HEK293T (cell line): ENCODE results near the gene HDLBP.

Experiments
- CTCF ChIA-PET: fragments of 350-600 bp; formaldehyde crosslinking; extraction: SDS; loops from one replicate; lab custom pipeline; 2021; ENCODE audit warnings: antibody characterized with exemption, inconsistent platforms; lab: Yijun Ruan, JAX
- POLR2A ChIA-PET: fragments of 350-600 bp; formaldehyde crosslinking; extraction: SDS; loops from one replicate; lab custom pipeline; 2020; ENCODE audit warnings: antibody characterized with exemption, inconsistent platforms; lab: Yijun Ruan, JAX
- DNase-seq: peaks from one replicate; pipeline ENCODE4 v3.0.0; 2012; ENCODE audit warnings: mixed read lengths; ENCODE audit errors: extremely low spot score
- ARNT ChIP-seq: fragments of 450-650 bp; IDR thresholded peaks from 2 replicates; pipeline ENCODE4 v1.6.1; 2017; ENCODE audit warnings: mild to moderate bottlenecking
- BHLHE40 ChIP-seq: fragments of 450-650 bp; IDR thresholded peaks from 2 replicates; pipeline ENCODE4 v1.6.1; 2016; ENCODE audit warnings: mild to moderate bottlenecking, moderate library complexity, borderline replicate concordance
- CTBP1 ChIP-seq: fragments of 450-650 bp; IDR thresholded peaks from 2 replicates; pipeline ENCODE4 v1.6.1; 2016; ENCODE audit warnings: borderline replicate concordance
- ELF4 ChIP-seq: fragments of 450-650 bp; IDR thresholded peaks from 2 replicates; pipeline ENCODE4 v1.6.1; 2017; ENCODE audit warnings: antibody characterized with exemption
- FOXA1 ChIP-seq: fragments of 450-650 bp; IDR thresholded peaks from 2 replicates; pipeline ENCODE4 v1.6.1; 2016; ENCODE audit warnings: mild to moderate bottlenecking
- FOXK2 ChIP-seq: fragments of 450-650 bp; IDR thresholded peaks from 2 replicates; pipeline ENCODE4 v1.6.1; 2016; ENCODE audit warnings: mild to moderate bottlenecking
- FOXM1 ChIP-seq: fragments of 450-650 bp; IDR thresholded peaks from 2 replicates; pipeline ENCODE4 v1.6.1; 2017; ENCODE audit warnings: mild to moderate bottlenecking, borderline replicate concordance
- HDGF ChIP-seq: fragments of 450-650 bp; IDR thresholded peaks from 2 replicates; pipeline ENCODE4 v1.6.1; 2017; ENCODE audit warnings: antibody characterized with exemption, borderline replicate concordance
- L3MBTL2 ChIP-seq: fragments of 450-650 bp; conservative IDR thresholded peaks from 2 replicates; pipeline ENCODE4 v1.6.1; 2016; ENCODE audit warnings: mild to moderate bottlenecking
- LEF1 ChIP-seq: fragments of 450-650 bp; IDR thresholded peaks from 2 replicates; pipeline ENCODE4 v1.6.1; 2017; ENCODE audit warnings: mild to moderate bottlenecking, borderline replicate concordance
- NFRKB ChIP-seq: fragments of 450-650 bp; IDR thresholded peaks from 2 replicates; pipeline ENCODE4 v1.6.1; 2016; ENCODE audit warnings: mild to moderate bottlenecking, moderate library complexity
- SP1 ChIP-seq: fragments of 450-650 bp; IDR thresholded peaks from 2 replicates; pipeline ENCODE4 v1.6.1; 2017
- SUZ12 ChIP-seq: fragments of 450-650 bp; IDR thresholded peaks from 2 replicates; pipeline ENCODE4 v1.6.1; 2016; ENCODE audit warnings: mild to moderate bottlenecking
- TARDBP ChIP-seq: fragments of 450-650 bp; IDR thresholded peaks from 2 replicates; pipeline ENCODE4 v1.6.1; 2016
- ZNF384 ChIP-seq: fragments of 450-650 bp; IDR thresholded peaks from 2 replicates; pipeline ENCODE4 v1.6.1; 2016
- TF ChIP-seq, protein P1 (sequence below): fragments of 450-650 bp; IDR thresholded peaks from 2 replicates; pipeline ENCODE4 v1.6.1; 2016

Gene HDLBP

DNA sequence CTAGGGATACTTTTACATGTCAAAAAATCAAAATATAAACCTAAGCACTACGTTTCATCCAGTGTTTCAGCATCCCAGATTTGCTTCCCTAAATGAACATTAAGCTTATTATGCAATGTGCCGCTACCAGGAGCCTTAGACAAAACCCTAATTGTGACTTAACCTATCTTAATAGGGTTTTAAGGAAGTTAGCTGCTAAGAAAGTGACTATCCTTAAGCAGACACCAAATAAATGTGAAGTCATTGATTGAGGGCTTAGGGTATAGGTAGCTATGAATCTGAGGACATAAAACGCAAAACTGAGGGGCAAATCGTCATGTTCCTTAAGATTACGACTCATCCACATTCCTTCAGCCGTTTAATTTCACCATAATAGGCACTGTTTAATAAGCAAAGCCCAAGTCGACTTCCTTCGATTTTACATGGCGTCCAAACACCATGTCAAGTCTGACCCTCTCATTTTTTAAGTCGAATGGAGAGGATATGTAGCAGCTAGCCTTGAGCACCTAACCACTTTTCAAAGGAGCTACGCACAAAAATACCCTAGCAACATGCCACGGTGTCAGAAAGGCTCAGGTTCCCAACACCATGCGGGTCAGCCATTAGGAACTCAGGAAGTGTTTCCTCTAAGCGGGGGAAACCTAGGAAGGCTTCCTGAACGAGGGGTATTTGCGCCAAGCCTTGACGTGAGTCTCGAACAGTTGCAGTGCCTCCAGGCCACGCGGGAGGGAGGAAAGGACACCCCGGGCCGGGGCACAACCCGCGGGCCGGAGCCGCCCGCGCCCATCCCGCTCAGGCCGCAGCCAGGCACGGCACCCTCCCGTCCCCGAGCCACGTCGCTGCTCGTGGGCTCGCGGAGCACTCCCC is 1.0 kb downstream of the HDLBP start:
- POLR2A ChIA-PET, result interaction anchor here (0.8 to 2.3 kb wide), 16 partner anchors 8 to 344 kb away, joined by 3 to 23 read pairs (median 4); no protein-coding TSS in a partner anchor
- no peak for DNase-seq
- no peak for TF ChIP-seq HDGF
- TF ChIP-seq L3MBTL2, result peak; percentile 26; the same call in 1 of the 2 replicates
- CTCF ChIA-PET, result interaction anchor here (0.6 kb wide), 1 partner anchor 51 kb away, joined by 3 read pairs; no protein-coding TSS in a partner anchor

DNA sequence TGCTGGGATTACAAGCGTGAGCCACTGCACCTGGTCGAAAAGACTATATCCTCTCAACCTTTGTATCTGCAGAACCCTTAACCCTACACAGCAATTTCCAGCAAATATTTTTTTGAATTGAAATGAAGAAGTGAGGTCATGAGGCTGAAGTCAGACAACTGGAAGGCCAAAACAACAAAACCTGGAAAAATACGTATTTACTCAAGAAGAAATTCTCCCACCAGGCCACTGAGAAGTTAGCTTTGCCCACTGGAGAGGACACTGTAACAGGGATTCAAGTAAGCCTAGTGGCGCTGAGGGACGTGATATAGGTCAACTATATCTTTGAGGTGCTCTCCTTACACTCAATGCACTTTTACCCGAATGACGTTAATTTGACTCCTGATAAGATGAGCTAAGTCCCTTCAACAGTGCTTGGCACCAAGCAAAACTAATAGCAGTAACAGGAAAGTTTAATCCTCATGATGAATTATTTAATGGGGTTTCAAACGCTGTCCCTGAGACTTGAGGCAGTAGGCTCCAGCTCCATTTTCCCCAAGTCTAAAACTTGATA is 1.9 kb downstream of the HDLBP start:
- ChIA-PET POLR2A (interaction anchor here (1.2 to 2.3 kb wide), 2 partner anchors 10 to 11 kb away, joined by 4 to 23 read pairs; no protein-coding TSS in a partner anchor), CTCF (no interaction called here)
- TF ChIP-seq CTBP1, result no peak
- TF ChIP-seq ELF4, result no peak
- TF ChIP-seq HDGF, result no peak
- no peak for TF ChIP-seq NFRKB
- no peak for TF ChIP-seq LEF1
- no peak for TF ChIP-seq SUZ12
- TF ChIP-seq ARNT, result no peak
- TF ChIP-seq ZNF384, result no peak
- TF ChIP-seq FOXA1, result no peak
- no peak for TF ChIP-seq FOXK2
- no peak for TF ChIP-seq TARDBP
- no peak for TF ChIP-seq FOXM1
- TF ChIP-seq, protein P1, sequence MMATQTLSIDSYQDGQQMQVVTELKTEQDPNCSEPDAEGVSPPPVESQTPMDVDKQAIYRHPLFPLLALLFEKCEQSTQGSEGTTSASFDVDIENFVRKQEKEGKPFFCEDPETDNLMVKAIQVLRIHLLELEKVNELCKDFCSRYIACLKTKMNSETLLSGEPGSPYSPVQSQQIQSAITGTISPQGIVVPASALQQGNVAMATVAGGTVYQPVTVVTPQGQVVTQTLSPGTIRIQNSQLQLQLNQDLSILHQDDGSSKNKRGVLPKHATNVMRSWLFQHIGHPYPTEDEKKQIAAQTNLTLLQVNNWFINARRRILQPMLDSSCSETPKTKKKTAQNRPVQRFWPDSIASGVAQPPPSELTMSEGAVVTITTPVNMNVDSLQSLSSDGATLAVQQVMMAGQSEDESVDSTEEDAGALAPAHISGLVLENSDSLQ, result no peak
- no peak for TF ChIP-seq BHLHE40
- no peak for TF ChIP-seq SP1
- no peak for TF ChIP-seq L3MBTL2
- DNase-seq, result no peak

DNA sequence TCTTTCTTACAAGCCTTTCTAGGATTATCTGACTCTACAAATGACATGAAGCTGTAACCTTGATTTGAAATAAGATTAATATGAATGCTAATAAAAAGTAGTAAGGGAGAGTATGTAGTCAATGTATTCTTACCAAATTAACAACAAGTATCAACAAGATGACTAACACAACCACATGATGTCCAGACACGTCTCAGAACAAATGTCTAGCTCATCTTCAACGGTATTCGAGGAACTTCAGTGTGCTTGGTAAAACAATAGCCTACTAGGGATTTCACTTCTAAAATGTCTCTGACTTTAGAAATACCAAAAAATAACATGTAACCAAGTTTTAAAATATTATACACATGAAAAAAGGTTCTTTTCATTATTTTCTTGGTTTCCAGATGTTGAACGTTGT is 3.4 kb downstream of the HDLBP start:
- CTCF ChIA-PET, result no interaction called here

DNA sequence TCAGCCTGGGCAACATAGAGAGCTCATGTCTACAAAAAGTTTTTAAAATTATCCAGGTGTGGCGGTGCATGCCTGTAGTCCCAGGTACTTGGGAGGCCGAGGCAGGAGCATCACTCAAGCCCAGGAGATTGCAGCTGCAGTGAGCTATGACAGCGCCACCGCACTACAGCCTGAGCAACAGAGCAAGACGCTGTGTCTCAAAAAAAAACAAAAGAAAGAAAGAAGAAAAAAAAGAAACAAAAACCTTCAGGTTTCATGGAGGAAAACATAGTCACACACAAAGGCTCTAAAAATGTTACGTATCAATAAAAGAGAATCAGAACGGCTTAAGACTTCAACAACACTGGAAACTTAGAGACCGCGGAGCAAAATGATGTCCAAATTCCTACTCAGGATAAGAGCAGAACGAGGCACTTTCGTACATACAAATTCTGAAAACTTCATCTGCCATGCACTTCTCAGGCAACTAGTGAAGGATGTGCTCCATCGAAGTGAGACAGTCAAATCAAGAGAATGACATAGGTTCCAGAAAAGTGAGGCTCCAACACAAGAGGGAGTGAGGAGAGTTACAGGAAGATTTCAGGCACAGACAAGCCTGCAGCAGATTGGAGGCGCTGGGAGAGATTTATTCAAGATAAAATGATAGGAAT is 4.4 kb downstream of the HDLBP start:
- CTCF ChIA-PET, result no interaction called here
- no peak for DNase-seq
- no peak for TF ChIP-seq NFRKB
- TF ChIP-seq ELF4, result no peak
- TF ChIP-seq BHLHE40, result no peak
- TF ChIP-seq CTBP1, result no peak
- no peak for TF ChIP-seq ZNF384
- no peak for TF ChIP-seq L3MBTL2
- TF ChIP-seq FOXA1, result no peak
- TF ChIP-seq FOXK2, result no peak
- no peak for TF ChIP-seq TARDBP
- TF ChIP-seq, protein P1, result no peak
- TF ChIP-seq ARNT, result no peak
- no peak for TF ChIP-seq SP1
- TF ChIP-seq HDGF, result no peak
- TF ChIP-seq LEF1, result no peak
- no peak for TF ChIP-seq FOXM1
- POLR2A ChIA-PET, result no interaction called here

More for the DNA sequence above, 3.4 kb downstream of the HDLBP start:
- POLR2A ChIA-PET, result no interaction called here
- no peak for DNase-seq
- TF ChIP-seq NFRKB (no peak), TARDBP (no peak), BHLHE40 (no peak), LEF1 (no peak)

DNA sequence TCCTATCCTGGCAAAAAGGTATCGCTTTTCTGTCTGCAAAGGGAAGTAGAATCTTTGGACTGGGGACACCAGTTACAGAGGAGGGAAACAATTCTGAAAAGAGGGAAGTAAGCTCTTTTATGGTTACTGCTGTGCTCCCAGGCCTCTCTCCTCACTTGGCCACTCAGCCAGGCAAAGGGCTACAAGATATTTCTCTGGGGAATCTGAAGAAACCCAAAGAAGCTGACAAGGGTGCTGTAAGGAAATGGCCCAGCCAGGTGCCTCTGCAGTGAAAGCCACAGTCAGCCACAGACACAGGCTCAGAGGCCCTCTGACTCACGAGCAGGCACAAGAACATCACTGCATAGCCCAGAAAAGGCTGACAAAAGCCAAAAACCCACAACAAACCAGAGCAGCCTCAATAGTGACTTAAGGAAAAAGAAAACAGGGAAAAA is 5.8 kb downstream of the HDLBP start:
- no peak for TF ChIP-seq NFRKB
- no peak for TF ChIP-seq BHLHE40
- no peak for TF ChIP-seq LEF1
- TF ChIP-seq ARNT, result no peak
- TF ChIP-seq CTBP1, result no peak
- TF ChIP-seq SUZ12, result no peak
- TF ChIP-seq FOXM1, result no peak
- TF ChIP-seq ELF4, result no peak
- no peak for TF ChIP-seq TARDBP
- TF ChIP-seq L3MBTL2, result no peak
- no peak for TF ChIP-seq ZNF384
- TF ChIP-seq SP1, result no peak
- ChIA-PET CTCF (no interaction called here), POLR2A (no interaction called here)
- DNase-seq, result no peak

DNA sequence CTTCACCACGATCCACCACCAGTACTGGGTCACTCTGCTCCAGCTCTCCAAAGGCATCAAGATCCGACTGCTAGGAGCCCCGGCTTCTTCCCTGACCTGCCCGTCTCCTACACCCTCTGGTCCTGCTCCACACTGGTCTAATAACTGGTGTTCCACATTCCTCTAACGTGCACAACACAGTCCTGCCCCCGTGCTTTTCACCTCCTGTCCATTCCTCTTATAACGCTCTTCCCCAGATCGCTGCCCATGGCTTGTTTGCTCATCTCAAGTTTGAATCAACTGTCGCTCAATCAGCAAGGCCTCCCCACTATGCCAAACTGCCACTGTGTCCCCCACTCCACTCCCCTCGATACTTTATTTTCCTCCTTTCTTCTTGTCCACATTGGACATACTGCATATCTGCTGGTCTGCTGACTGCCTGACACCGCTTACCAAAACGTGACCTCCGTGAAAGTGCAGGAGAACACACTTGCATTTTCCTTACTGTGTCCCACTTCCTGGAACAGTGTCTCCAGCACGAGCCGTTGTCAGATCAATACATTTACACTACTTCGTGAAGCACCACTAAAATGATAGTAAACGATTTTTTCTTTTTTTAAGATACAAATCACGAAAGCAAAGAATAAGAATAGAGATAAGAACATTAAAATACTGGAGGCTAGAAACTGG is 6.5 kb downstream of the HDLBP start:
- ChIA-PET POLR2A (no interaction called here), CTCF (no interaction called here)
- DNase-seq, result no peak
- TF ChIP-seq CTBP1 (no peak), TARDBP (no peak), SUZ12 (no peak), LEF1 (no peak), ELF4 (no peak), HDGF (no peak), FOXM1 (no peak), NFRKB (no peak), BHLHE40 (no peak), FOXA1 (no peak), FOXK2 (no peak), SP1 (no peak), ARNT (no peak), L3MBTL2 (no peak), ZNF384 (no peak)
- TF ChIP-seq, protein P1, result no peak
